Pancreas (tissue), 10 donors: ENCODE measurements around the gene RPS6KC1. TPM values are rescaled to one million over a fixed set of nuclear protein-coding genes. Genes with fewer than 3 reads are reported as not detected.
"Not testable (repeated sequence)": the region's sequence is repeated elsewhere in the genome, so short reads cannot be mapped to it uniquely, and the experiment has no call there.

Experiments used
- ATAC-seq, 4 donors: fragments of 200-7000 bp; cut with Tn5 transposase; one replicate each; pipeline versions ENCODE4 v1.8.0 to v1.9.1; 2020; ENCODE audit warnings: mild to moderate bottlenecking in 4 of 4, moderate library complexity in 4 of 4
- DNase-seq, 6 donors: peaks; one replicate each; pipeline ENCODE4 v3.0.0-alpha.2; 2020
- FAIRE-seq: peaks from 2 replicates; lab custom pipeline; 2012; peaks lifted over from hg19 to GRCh38; lab: Jason Lieb, UNC
- H3K27ac ChIP-seq, 4 donors: fragments of 200-600 bp; sonication (generic); 1 replicate in 3 of 4; 2 replicates in 1 of 4; pipeline versions ENCODE4 v1.5.0 to v1.8.0; 2020
- H3K27me3 ChIP-seq, 4 donors: fragments of 200-600 bp; one replicate each; pipeline ENCODE4 v1.8.0; 2021
- H3K36me3 ChIP-seq, 3 donors: fragments of 200-600 bp; sonication (generic) in 1 of 3; one replicate each; pipeline versions ENCODE4 v1.5.0 to v1.8.0; 2020 to 2021
- H3K4me1 ChIP-seq, 3 donors: fragments of 200-600 bp; one replicate each; pipeline ENCODE4 v1.8.0; 2021
- H3K4me3 ChIP-seq, 4 donors: fragments of 200-600 bp; sonication (generic) in 2 of 4; one replicate each; pipeline versions ENCODE4 v1.5.0 to v1.8.0; 2020 to 2021
- H3K9me3 ChIP-seq, 4 donors: fragments of 200-600 bp; one replicate each; pipeline ENCODE4 v1.8.0; 2021
- CTCF ChIP-seq, 4 donors: fragments of 200-600 bp; sonication (generic) in 3 of 4; IDR thresholded peaks; one replicate each; pipeline versions ENCODE4 v1.5.0 to v1.8.0; 2021; ENCODE audit warnings: antibody characterized with exemption in 4 of 4
- WGBS, 2 donors: extraction: QIAGEN DNeasy Blood & Tissue Kit; methylation state at CpG; one replicate each; pipeline ENCODE4 v1.1.7; 2013; 5-methylcytosine and 5-hydroxymethylcytosine counted together
- intact Hi-C, 3 donors: fragments of 100-400 bp; cut with DNase I; formaldehyde crosslinking; loops; one replicate each; pipeline versions ENCODE4 v1.11.1 to v1.14.2; 2022
- polyA plus RNA-seq, 2 donors: library from polyadenylated mRNA; stranded (reverse); fragments of 200-250 nt; gene quantifications; one replicate each; pipeline ENCODE4 v1.2.3, GENCODE V29; 2013
- total RNA-seq, 6 donors: library from RNA; stranded (reverse); fragmentation: NEBNext Ultra II Directional in 4 of 6; extraction: Animal tissue kit (Norgen Biotek cat#: 25700) in 4 of 6; gene quantifications; one replicate each; pipeline versions ENCODE4 v1.2.1 to v1.2.4, GENCODE V29; 2021 to 2023
- donor health status: healthy with polysubstance abuse.
- donor health status: DM: no; HTN: no; CAD: no; lungs with moderate emphysema.
- donor health status: DM: no; HTN: no; CAD: no.
- donor health status: control.
- donor health status: control.
- donor health status: Bipolar disorder and iron deficiency.
- donor health status: DM: yes; HTN: yes; CAD: no.
- donor health status: DM: no; HTN: no; CAD: no.
- donor health status: DM: no; HTN: no; CAD: no.
- donor health status: DM: yes; HTN: yes; CAD: no.

Gene RPS6KC1
- total and polyA plus RNA-seq, 8 donors: 2.3 to 11.4 (median 7.0) TPM

GRCh38 chr1:213094446-213094845 is 43.4 kb downstream of the RPS6KC1 start:
- intact Hi-C loops: no loop called here
- H3K27me3 ChIP-seq: no peaks in the 10 kb centered on the region
- H3K36me3 ChIP-seq: no peaks in the 10 kb centered on the region
- FAIRE-seq (no peak), ATAC-seq (no peak), DNase-seq (no peak)
- H3K4me3 ChIP-seq: no peak overlapping the region
- no peak for TF ChIP-seq CTCF (IDR thresholded peaks at IDR 0.05)
- no peak overlapping the region for H3K27ac ChIP-seq
- H3K4me1 ChIP-seq: no peaks in the 10 kb centered on the region
- H3K9me3 ChIP-seq: no peaks in the 10 kb centered on the region
- WGBS, 2 donors: 58 to 59% methylated on average over 3 of the region's 3 CpGs

GRCh38 chr1:213095467-213095866 is 44.4 kb downstream of the RPS6KC1 start:
- 94 to 95% methylated on average over 1 of the region's 1 CpG for WGBS, 2 donors

GRCh38 chr1:213099682-213100399 is 48.8 kb downstream of the RPS6KC1 start:
- Histone ChIP-seq H3K36me3 (no peaks in the 10 kb centered on the region), H3K4me1 (no peaks in the 10 kb centered on the region), H3K4me3 (no peak overlapping the region), H3K27ac (no peak overlapping the region), H3K9me3 (no peaks in the 10 kb centered on the region), H3K27me3 (no peaks in the 10 kb centered on the region)
- DNase-seq (no peak), FAIRE-seq (no peak), ATAC-seq (no peak)
- 67 to 76% methylated on average over 4 of the region's 4 CpGs for WGBS, 2 donors
- TF ChIP-seq CTCF (IDR thresholded peaks at IDR 0.05): no peak
- intact Hi-C loops: no loop called here

More at GRCh38 chr1:213095467-213095866, 44.4 kb downstream of the RPS6KC1 start:
- H3K9me3 ChIP-seq: no peaks in the 10 kb centered on the region
- H3K4me3 ChIP-seq: no peak overlapping the region
- FAIRE-seq: no peak
- no peak overlapping the region for H3K27ac ChIP-seq
- no peaks in the 10 kb centered on the region for H3K27me3 ChIP-seq
- no peaks in the 10 kb centered on the region for H3K36me3 ChIP-seq
- DNase-seq: no peak
- intact Hi-C loops: no loop called here
- ATAC-seq: no peak
- H3K4me1 ChIP-seq: no peaks in the 10 kb centered on the region
- TF ChIP-seq CTCF (IDR thresholded peaks at IDR 0.05): no peak

GRCh38 chr1:213100565-213100964 is 49.5 kb downstream of the RPS6KC1 start:
- DNase-seq, H3K27ac ChIP-seq, H3K27me3 ChIP-seq, H3K4me1 ChIP-seq, H3K4me3 ChIP-seq, ATAC-seq, FAIRE-seq, H3K9me3 ChIP-seq, intact Hi-C loops, H3K36me3 ChIP-seq: not testable (repeated sequence)
- WGBS, 2 donors: 96 to 99% methylated on average over 4 of the region's 4 CpGs

- 75 to 77% methylated on average over 5 of the region's 5 CpGs for WGBS, 2 donors
- no peak for DNase-seq
- no peaks in the 10 kb centered on the region for H3K9me3 ChIP-seq
- no peak overlapping the region for H3K27ac ChIP-seq
- no peak for ATAC-seq
- no peak for TF ChIP-seq CTCF (IDR thresholded peaks at IDR 0.05)
- H3K4me1 ChIP-seq: no peaks in the 10 kb centered on the region
- no peaks in the 10 kb centered on the region for H3K27me3 ChIP-seq
- intact Hi-C loops: no loop called here
- no peaks in the 10 kb centered on the region for H3K36me3 ChIP-seq
- no peak for FAIRE-seq
- no peak overlapping the region for H3K4me3 ChIP-seq
These were observed 52.6 kb downstream of the RPS6KC1 start for GRCh38 chr1:213103377-213104306.
